GM21786 (cell line): ENCODE measurements around the gene EPM2AIP1.
A peak's percentile ranks its signal among the peaks of the same experiment; 100 is the strongest.
"Not testable (repeated sequence)": the region's sequence is repeated elsewhere in the genome, so short reads cannot be mapped to it uniquely, and the experiment has no call there.

Experiments
- ATAC-seq: cut with Tn5 transposase; IDR thresholded peaks from one replicate; pipeline ENCODE4 v1.9.1; 2021; ENCODE audit not compliant: unreplicated experiment

Gene EPM2AIP1

GRCh38 chr3:36992806-36993325 is at the start of gene EPM2AIP1:
EPM2AIP1 (minus strand) TSS chr3:36993131; CDS start chr3:36993077, 54 bp downstream.
- ATAC-seq: peak; percentile 82

GRCh38 chr3:37042712-37043111 is 49.8 kb upstream of the EPM2AIP1 start:
- ATAC-seq: not testable (repeated sequence)

- no peak for ATAC-seq
Measured at GRCh38 chr3:37041546-37042195, 48.7 kb upstream of the EPM2AIP1 start.

DNA sequence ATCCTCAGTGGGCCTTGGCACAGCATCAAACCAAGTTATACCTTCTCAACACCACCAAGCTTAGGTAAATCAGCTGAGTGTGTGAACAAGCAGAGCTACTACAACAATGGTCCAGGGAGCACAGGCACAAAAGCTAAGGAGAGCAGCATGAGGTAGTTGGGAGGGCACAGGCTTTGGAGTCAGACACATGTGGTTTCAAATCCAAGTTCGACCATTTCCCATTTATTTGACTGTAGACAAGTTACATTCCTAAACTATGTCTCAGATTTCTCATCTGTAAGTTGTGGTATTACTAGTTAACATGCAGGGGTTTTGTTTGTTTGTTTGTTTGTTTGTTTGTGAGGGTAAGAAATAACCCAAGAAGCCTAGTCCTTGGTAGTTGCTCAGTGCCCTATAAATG is 47.3 kb upstream of the EPM2AIP1 start:
- ATAC-seq: no peak

DNA sequence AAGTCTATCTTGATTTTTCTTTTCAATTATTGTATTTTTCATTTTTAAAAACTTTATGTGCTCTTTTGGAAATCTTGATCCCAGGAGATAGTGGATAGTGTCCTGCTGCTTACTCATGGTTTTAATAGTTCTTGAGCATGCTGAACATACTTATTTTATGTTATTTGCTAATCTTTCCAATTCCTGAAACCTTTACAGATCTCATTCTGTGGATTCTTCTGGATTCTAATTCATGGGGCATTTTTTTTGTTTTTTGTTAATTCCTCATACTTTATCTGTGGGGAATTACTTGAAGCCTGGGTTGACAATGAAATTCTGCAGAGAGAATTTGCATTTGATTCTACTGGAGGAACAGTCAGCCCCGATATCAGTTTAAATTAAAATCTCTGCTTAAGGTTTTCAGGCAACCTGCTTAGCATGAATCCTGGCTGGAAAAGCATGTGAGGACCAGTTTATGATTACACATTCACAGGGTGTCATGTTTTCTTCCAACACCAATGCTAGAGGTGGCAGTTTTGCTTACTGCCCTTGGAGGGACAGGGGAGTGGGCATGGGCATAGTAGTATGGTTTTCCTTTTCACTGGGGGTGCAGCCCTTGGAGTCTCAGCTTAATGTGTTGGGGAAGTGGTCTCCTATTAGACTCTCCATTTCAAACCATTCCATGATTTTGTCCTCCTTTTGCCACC is 46.4 kb upstream of the EPM2AIP1 start:
- ATAC-seq: no peak

GRCh38 chr3:37037352-37037751 is 44.4 kb upstream of the EPM2AIP1 start:
- ATAC-seq: no peak

- no peak for ATAC-seq
Measured at GRCh38 chr3:37032961-37033360, 40.0 kb upstream of the EPM2AIP1 start.

DNA sequence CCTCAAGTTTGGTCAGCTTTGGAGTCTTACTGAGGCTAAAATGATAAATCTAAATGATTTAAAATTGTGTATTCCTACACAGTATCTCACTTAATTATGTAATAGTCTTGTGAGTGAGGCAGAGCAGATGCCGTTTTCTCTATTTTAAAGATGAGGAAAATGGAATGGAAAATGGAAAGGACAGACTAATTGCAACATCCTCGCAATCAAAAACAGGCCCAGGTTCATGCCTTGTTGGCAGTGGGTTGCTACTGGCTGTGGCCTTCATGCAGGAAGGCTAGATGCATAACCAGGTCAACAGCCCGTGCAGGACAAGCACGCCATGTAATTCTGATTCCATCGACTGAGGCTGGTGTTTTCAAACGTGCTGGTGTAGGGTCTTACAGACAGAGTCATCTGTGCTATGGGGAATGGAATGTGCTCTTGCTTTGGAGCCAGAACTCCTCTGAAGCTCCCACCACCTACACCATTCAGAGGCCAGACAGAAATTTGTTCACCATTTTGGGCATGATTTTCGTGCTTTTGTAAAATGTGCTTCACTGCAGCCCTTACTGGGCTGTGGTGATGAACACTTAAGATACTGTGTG is 38.3 kb upstream of the EPM2AIP1 start:
- ATAC-seq: no peak

- no peak for ATAC-seq
Measured at GRCh38 chr3:37030588-37030987, 37.7 kb upstream of the EPM2AIP1 start.

DNA sequence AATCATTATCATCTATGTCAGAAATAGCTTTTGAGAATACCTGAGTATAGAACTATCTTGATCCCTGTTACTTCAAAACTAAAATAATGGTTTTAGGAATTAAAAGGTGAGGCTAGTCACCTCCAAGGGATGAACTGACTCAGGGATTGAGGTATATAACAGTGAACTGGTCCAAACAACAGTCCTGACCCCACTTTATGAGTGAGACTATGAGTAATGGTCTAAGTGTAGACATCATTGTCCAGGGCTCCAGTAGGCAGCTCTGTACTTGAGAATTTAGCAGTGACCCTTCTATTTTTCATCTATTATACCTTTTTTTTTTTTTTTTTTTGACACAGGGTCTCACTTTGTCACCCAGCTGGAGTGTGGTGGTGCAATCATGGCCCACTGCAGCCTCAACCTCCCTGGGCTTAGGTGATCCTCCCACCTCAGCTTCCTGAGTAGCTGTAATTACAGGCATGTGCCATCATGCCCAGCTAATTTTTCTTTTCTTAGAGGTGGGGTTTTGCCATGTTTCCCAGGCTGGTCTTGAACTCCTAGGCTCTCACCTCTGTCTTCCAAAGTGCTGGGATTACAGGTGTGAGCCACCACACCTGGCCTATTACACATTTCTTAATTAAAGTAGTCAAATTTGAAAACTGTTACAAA is 36.7 kb upstream of the EPM2AIP1 start:
- no peak for ATAC-seq

DNA sequence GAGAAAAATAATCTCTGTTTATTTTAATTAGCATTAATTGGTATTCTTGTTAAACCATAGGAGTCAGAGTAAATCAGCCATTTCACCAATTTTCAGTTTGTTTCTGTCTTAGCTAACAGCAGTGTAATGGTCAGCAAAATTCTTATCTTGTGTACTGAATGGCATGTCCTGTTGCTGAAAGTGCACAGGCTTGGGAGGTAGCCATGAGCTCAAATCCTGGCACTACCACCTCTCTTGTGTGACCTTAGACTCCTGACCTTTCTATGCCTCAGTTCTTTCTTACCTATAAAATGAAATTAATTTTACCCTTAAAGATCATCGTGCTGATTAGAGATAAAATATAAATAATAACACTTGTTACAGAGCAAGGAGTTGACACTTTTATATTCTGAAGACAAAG is 36.2 kb upstream of the EPM2AIP1 start:
- no peak for ATAC-seq

DNA sequence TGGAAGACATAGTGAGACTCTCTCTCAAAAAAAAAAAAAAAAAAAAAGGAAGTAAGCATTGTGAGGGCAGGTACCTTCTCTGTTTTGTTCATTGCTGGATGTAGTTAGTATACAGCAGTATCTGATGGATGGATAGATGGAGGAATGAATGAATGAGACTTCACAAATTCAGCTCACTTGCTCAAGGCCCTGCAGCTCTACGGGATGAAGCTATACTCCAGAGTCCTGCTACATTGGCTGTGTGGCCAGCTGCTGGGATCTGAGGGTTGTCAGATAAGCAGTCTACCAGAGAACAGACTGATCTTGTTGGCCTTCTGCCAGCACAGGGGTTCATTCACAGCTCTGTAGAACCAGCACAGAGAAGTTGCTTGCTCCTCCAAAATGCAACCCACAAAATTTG is 35.4 kb upstream of the EPM2AIP1 start:
- ATAC-seq: no peak

- no peak for ATAC-seq
Measured at GRCh38 chr3:37026851-37027250, 33.9 kb upstream of the EPM2AIP1 start.

GRCh38 chr3:37025561-37026335 is 32.8 kb upstream of the EPM2AIP1 start:
- ATAC-seq: no peak

GRCh38 chr3:37024820-37025405 is 32.0 kb upstream of the EPM2AIP1 start:
- no peak for ATAC-seq

GRCh38 chr3:37024092-37024491 is 31.2 kb upstream of the EPM2AIP1 start:
- no peak for ATAC-seq

DNA sequence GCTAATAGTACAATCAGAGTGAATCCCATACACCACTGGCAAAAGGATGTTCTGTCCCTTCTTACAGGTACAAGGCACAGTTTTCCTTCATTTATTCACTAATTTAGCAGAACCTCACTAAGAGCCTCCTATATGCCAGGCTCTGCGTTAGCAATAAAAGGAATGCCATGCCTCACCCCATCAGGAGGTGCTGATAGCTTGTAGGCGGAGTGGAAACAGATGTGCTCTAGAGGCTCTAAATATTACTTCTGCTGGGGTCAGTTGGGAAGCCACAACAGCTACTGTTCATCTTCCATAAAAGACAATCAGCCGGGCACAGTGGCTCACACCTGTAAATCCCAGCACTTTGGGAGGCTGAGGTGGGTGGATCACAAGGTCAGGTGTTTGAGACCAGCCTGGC is 24.8 kb upstream of the EPM2AIP1 start:
- ATAC-seq: no peak

DNA sequence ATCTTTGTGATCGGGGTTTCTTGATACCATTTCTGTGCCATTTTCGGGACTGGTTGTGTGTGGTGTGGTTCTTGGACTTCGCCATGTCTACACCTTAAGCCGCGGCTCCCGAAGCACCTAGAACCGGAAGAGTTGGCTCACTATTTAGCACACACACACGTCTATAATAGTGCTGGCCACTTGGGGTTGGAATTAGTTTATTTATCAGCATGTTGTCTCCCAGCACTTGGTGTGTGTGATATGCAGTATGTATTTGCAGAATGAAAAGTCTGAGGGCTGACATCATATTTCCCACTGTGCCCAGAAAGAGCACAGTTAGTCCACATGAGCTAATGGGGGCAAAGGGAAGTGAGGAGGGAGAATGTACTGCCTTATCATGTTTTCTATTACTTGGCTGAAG is 24.0 kb upstream of the EPM2AIP1 start:
- ATAC-seq: no peak

- no peak for ATAC-seq
Measured at GRCh38 chr3:37015642-37016041, 22.7 kb upstream of the EPM2AIP1 start.

DNA sequence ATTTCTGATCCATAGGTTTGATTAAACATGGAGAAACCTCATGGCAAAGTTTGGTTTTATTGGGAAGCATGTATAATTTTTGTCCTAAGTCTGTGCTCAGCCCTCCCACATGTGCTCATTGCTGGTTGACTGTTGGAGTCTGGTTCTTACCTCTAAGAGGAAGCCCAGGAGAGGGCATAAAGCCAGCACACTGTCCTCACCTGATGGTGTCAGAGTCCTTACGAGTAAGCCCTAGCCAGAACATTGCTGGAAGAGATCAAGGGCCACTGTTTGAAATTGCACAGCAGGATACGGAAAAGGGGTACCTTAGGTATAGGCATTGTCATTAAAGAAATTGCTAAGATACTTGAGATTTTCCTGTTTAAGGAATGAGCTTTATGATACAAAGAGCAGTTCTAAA is 21.7 kb upstream of the EPM2AIP1 start:
- no peak for ATAC-seq
